WTC11 (cell line): ENCODE results near the gene USP51. TPM values are rescaled to one million over a fixed set of nuclear protein-coding genes. Genes with fewer than 3 reads are reported as not detected.
"Not testable (repeated sequence)": the region's sequence is repeated elsewhere in the genome, so short reads cannot be mapped to it uniquely, and the experiment has no call there.

ENCODE experiments used
- ATAC-seq: fragments of 200-7000 bp; cut with Tn5 transposase; 2 replicates; pipeline ENCODE4 v1.10.0; 2021; ENCODE audit warnings: mild to moderate bottlenecking, moderate library complexity
- CTCF ChIA-PET: fragments of 300-600 bp; sonication (Branson Sonifier 250); formaldehyde crosslinking; loops from one replicate; lab custom pipeline; 2021; ENCODE audit warnings: antibody characterized with exemption; lab: Charles Lee
- POLR2A ChIA-PET: fragments of 350-600 bp; sonication (Branson Sonifier 250); formaldehyde crosslinking; loops from one replicate; lab custom pipeline; 2021; ENCODE audit warnings: antibody characterized with exemption; lab: Charles Lee
- DNase-seq: peaks from one replicate; pipeline ENCODE4 v3.0.0; 2021; ENCODE audit warnings: low spot score
- H3K27ac Mint-ChIP-seq: 2 replicates; pipeline ENCODE4 v1.8.0; 2021; ENCODE audit warnings: mixed read lengths
- H3K27me3 Mint-ChIP-seq: 2 replicates; pipeline ENCODE4 v1.8.0; 2021; ENCODE audit warnings: low read depth, mild to moderate bottlenecking, moderate library complexity, mixed read lengths
- H3K36me3 Mint-ChIP-seq: 2 replicates; pipeline ENCODE4 v1.8.0; 2021; ENCODE audit warnings: mixed read lengths
- H3K4me1 Mint-ChIP-seq: 2 replicates; pipeline ENCODE4 v1.8.0; 2022; ENCODE audit warnings: mixed read lengths
- H3K4me3 Mint-ChIP-seq: 2 replicates; pipeline ENCODE4 v1.8.0; 2021; ENCODE audit warnings: mild to moderate bottlenecking, moderate library complexity, mixed read lengths
- H3K9me3 Mint-ChIP-seq: 2 replicates; pipeline ENCODE4 v1.8.0; 2021; ENCODE audit warnings: mixed read lengths
- ARID4B ChIP-seq: sonication (generic); formaldehyde crosslinking; IDR thresholded peaks from 2 replicates; pipeline ENCODE4 v1.8.0; 2023; ENCODE audit warnings: missing genetic modification reagents, mild to moderate bottlenecking, borderline replicate concordance
- NR1H2 ChIP-seq: sonication (generic); formaldehyde crosslinking; IDR thresholded peaks from 2 replicates; pipeline ENCODE4 v1.9.0; 2021; ENCODE audit warnings: mild to moderate bottlenecking, moderate library complexity, missing genetic modification reagents
- total RNA-seq: library from RNA; stranded (reverse); gene quantifications from 3 replicates; pipeline ENCODE4 v1.2.3, GENCODE V29; 2021

Gene USP51
- total RNA-seq, 1 experiment from 2014 or later = 6.5 TPM

GRCh38 chrX:55480390-55481062 lies 9.1 kb downstream of the USP51 start (continued):
- TF ChIP-seq ARID4B (CRISPR knock-in tag) = no peak
- no peak for TF ChIP-seq NR1H2 (CRISPR knock-in tag)

- CTCF ChIA-PET, H3K27me3 Mint-ChIP-seq, H3K36me3 Mint-ChIP-seq: not testable (repeated sequence)
Observed at GRCh38 chrX:55479956-55480355, 9.7 kb downstream of the USP51 start.

GRCh38 chrX:55465791-55466190 lies 23.9 kb downstream of the USP51 start:
- DNase-seq, H3K9me3 Mint-ChIP-seq, POLR2A ChIA-PET, H3K27me3 Mint-ChIP-seq, CTCF ChIA-PET, H3K4me1 Mint-ChIP-seq, ATAC-seq, H3K4me3 Mint-ChIP-seq, H3K27ac Mint-ChIP-seq, H3K36me3 Mint-ChIP-seq: not testable (repeated sequence)

More at GRCh38 chrX:55479956-55480355, 9.7 kb downstream of the USP51 start:
- H3K27ac Mint-ChIP-seq, H3K4me3 Mint-ChIP-seq, DNase-seq, H3K9me3 Mint-ChIP-seq, POLR2A ChIA-PET, ATAC-seq, H3K4me1 Mint-ChIP-seq: not testable (repeated sequence)

GRCh38 chrX:55465108-55465507 lies 24.5 kb downstream of the USP51 start:
- H3K27ac Mint-ChIP-seq, CTCF ChIA-PET: not testable (repeated sequence)

GRCh38 chrX:55464050-55464449 lies 25.6 kb downstream of the USP51 start:
- peak; percentile 92 for ATAC-seq
- H3K36me3 Mint-ChIP-seq, H3K4me1 Mint-ChIP-seq, CTCF ChIA-PET, H3K9me3 Mint-ChIP-seq, POLR2A ChIA-PET, DNase-seq, H3K27me3 Mint-ChIP-seq, H3K4me3 Mint-ChIP-seq, H3K27ac Mint-ChIP-seq: not testable (repeated sequence)

More at GRCh38 chrX:55465108-55465507, 24.5 kb downstream of the USP51 start:
- DNase-seq, POLR2A ChIA-PET, H3K9me3 Mint-ChIP-seq, H3K27me3 Mint-ChIP-seq, ATAC-seq, H3K4me3 Mint-ChIP-seq, H3K4me1 Mint-ChIP-seq, H3K36me3 Mint-ChIP-seq: not testable (repeated sequence)

GRCh38 chrX:55459926-55460325 lies 29.7 kb downstream of the USP51 start:
- H3K4me3 Mint-ChIP-seq, H3K9me3 Mint-ChIP-seq, H3K36me3 Mint-ChIP-seq, DNase-seq, H3K4me1 Mint-ChIP-seq, CTCF ChIA-PET, POLR2A ChIA-PET, ATAC-seq, H3K27me3 Mint-ChIP-seq, H3K27ac Mint-ChIP-seq: not testable (repeated sequence)

GRCh38 chrX:55459426-55459825 lies 30.2 kb downstream of the USP51 start:
- H3K27ac Mint-ChIP-seq, POLR2A ChIA-PET, ATAC-seq, H3K36me3 Mint-ChIP-seq, CTCF ChIA-PET, H3K4me1 Mint-ChIP-seq, H3K27me3 Mint-ChIP-seq, H3K9me3 Mint-ChIP-seq, H3K4me3 Mint-ChIP-seq, DNase-seq: not testable (repeated sequence)

- DNase-seq, H3K36me3 Mint-ChIP-seq, H3K27me3 Mint-ChIP-seq, H3K9me3 Mint-ChIP-seq, H3K4me1 Mint-ChIP-seq, CTCF ChIA-PET, POLR2A ChIA-PET, H3K27ac Mint-ChIP-seq, H3K4me3 Mint-ChIP-seq: not testable (repeated sequence)
- ATAC-seq = peak; percentile 74
Observed at GRCh38 chrX:55455708-55456107, 33.9 kb downstream of the USP51 start.
